ENCODE data around the gene XRCC4. TPM values are rescaled to one million over a fixed set of nuclear protein-coding genes. Genes with fewer than 3 reads are reported as not detected.

Gene XRCC4
- total RNA-seq, 1 donor from 2014 or later: 45.6 TPM

DNA sequence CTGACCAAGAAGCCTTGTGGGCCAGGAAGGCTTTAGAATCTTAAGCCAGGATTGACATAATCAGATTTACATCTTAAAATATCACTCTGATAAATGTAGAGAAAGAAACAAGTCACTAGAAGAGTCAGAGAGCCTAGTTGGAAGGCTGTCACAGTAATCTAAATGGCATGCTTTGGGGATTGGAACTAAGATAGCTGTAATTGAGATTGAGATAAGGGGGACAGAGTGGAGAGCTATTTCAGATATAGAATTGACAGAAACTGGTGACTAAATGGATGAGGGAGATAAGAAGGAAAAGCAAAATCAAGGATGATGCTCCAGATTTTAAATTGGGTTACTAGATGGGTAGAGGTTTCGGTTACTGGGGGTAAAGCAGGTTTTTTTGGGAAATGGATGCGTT is 100.5 kb downstream of the XRCC4 start:
- no peaks in the 10 kb centered on the region for H3K4me1 Mint-ChIP-seq
- Histone ChIP-seq H3K4me3 (no peak overlapping the region), H3K4me2 (no peak overlapping the region), H3K36me3 (no peaks in the 10 kb centered on the region), H3K9me3 (ENCODE audit: low read depth) (no peaks in the 10 kb centered on the region), H3K79me2 (ENCODE audit: low read depth) (no peaks in the 10 kb centered on the region), H3K27ac (no peak overlapping the region), H3K9ac (no peak overlapping the region), H2AFZ (replicated peaks) (no peak overlapping the region), H3F3A (ENCODE audit: low read depth) (no peaks in the 10 kb centered on the region), H4K20me1 (ENCODE audit: low read depth) (no peaks in the 10 kb centered on the region), H3K4me1 (no peaks in the 10 kb centered on the region), H3K27me3 (no peaks in the 10 kb centered on the region)
- TF ChIP-seq EZH2 (IDR thresholded peaks at IDR 0.05) (no peak), EZH2phosphoT487 (IDR thresholded peaks at IDR 0.05) (no peak)
- TF ChIP-seq, protein P1, sequence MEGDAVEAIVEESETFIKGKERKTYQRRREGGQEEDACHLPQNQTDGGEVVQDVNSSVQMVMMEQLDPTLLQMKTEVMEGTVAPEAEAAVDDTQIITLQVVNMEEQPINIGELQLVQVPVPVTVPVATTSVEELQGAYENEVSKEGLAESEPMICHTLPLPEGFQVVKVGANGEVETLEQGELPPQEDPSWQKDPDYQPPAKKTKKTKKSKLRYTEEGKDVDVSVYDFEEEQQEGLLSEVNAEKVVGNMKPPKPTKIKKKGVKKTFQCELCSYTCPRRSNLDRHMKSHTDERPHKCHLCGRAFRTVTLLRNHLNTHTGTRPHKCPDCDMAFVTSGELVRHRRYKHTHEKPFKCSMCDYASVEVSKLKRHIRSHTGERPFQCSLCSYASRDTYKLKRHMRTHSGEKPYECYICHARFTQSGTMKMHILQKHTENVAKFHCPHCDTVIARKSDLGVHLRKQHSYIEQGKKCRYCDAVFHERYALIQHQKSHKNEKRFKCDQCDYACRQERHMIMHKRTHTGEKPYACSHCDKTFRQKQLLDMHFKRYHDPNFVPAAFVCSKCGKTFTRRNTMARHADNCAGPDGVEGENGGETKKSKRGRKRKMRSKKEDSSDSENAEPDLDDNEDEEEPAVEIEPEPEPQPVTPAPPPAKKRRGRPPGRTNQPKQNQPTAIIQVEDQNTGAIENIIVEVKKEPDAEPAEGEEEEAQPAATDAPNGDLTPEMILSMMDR (IDR thresholded peaks at IDR 0.05): no peak
- H3K9me3 Mint-ChIP-seq: no peaks in the 10 kb centered on the region
- DNase-seq (ENCODE audit: low spot score): no peak
- no peak overlapping the region for H3K4me3 Mint-ChIP-seq
- peaks cover 2% of the 10 kb centered on the region for H3K27me3 Mint-ChIP-seq (ENCODE audit: insufficient read depth, low read depth)
- H3K27ac Mint-ChIP-seq: no peak overlapping the region
- H3K36me3 Mint-ChIP-seq: no peaks in the 10 kb centered on the region

DNA sequence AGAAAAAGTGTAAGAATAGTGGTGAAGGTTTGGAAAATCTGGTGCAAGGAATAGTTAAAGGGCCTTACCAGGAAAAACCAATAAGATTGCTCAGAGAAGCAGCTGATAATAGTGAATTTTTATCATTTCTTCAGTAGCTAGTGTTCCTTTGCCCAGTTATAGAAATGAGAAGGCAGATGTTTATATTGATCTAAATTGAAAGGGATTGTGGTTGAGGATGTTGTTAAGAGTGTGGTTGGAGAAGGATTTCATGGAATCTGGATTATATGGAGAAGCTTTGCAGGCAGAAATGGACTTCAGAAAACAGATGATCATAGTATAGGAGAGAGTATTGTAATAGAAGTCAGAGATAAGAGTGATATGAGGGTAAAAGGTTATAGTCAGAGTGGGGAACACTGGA is 102.6 kb downstream of the XRCC4 start:
- H3K27me3 Mint-ChIP-seq (ENCODE audit: insufficient read depth, low read depth): peaks cover 2% of the 10 kb centered on the region
- Histone ChIP-seq H3K27me3 (no peaks in the 10 kb centered on the region), H3K9ac (no peak overlapping the region), H3K9me3 (ENCODE audit: low read depth) (no peaks in the 10 kb centered on the region), H4K20me1 (ENCODE audit: low read depth) (no peaks in the 10 kb centered on the region), H2AFZ (replicated peaks) (no peak overlapping the region), H3K4me1 (no peaks in the 10 kb centered on the region), H3K4me3 (no peak overlapping the region), H3K79me2 (ENCODE audit: low read depth) (no peaks in the 10 kb centered on the region), H3K36me3 (no peaks in the 10 kb centered on the region), H3K27ac (no peak overlapping the region), H3F3A (ENCODE audit: low read depth) (no peaks in the 10 kb centered on the region), H3K4me2 (no peak overlapping the region)
- DNase-seq (ENCODE audit: low spot score): no peak
- no peak overlapping the region for H3K27ac Mint-ChIP-seq
- H3K4me1 Mint-ChIP-seq: no peaks in the 10 kb centered on the region
- TF ChIP-seq EZH2 (IDR thresholded peaks at IDR 0.05) (no peak), EZH2phosphoT487 (IDR thresholded peaks at IDR 0.05) (no peak)
- TF ChIP-seq, protein P1 (IDR thresholded peaks at IDR 0.05): no peak
- no peaks in the 10 kb centered on the region for H3K9me3 Mint-ChIP-seq
- H3K36me3 Mint-ChIP-seq: no peaks in the 10 kb centered on the region
- H3K4me3 Mint-ChIP-seq: no peak overlapping the region

DNA sequence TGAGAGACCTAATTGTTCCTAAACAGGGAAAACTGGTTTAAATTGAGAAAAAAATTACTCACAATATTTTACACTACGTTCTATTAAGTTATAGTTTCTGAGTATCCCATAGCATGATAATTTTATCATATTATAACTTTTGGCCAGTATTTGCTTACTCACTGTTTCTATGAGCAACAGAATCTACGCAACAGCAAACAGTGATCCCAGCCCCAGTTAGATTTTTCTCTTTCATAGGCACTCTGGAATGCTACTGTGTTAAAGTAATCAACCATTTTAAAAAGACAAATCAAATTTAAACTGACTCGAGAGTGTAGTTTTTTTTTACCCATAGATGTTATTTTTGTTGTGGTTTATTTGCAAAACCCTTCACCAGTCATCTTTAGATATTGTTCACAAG is 107.2 kb downstream of the XRCC4 start:
- no peaks in the 10 kb centered on the region for H3K27me3 ChIP-seq
- no peak for DNase-seq (ENCODE audit: low spot score)
- H3K4me3 ChIP-seq: no peak overlapping the region
- H3K36me3 ChIP-seq: no peaks in the 10 kb centered on the region
- H3F3A ChIP-seq (ENCODE audit: low read depth): no peaks in the 10 kb centered on the region
- H4K20me1 ChIP-seq (ENCODE audit: low read depth): no peaks in the 10 kb centered on the region
- H3K9ac ChIP-seq: no peak overlapping the region
- Mint-ChIP-seq H3K27ac (no peak overlapping the region), H3K27me3 (ENCODE audit: insufficient read depth, low read depth) (no peaks in the 10 kb centered on the region), H3K9me3 (peaks cover 4% of the 10 kb centered on the region), H3K4me1 (no peaks in the 10 kb centered on the region), H3K36me3 (no peaks in the 10 kb centered on the region), H3K4me3 (no peak overlapping the region)
- no peaks in the 10 kb centered on the region for H3K9me3 ChIP-seq (ENCODE audit: low read depth)
- H3K79me2 ChIP-seq (ENCODE audit: low read depth): no peaks in the 10 kb centered on the region
- H3K4me2 ChIP-seq: no peak overlapping the region
- H2AFZ ChIP-seq (replicated peaks): no peak overlapping the region
- TF ChIP-seq EZH2 (IDR thresholded peaks at IDR 0.05) (no peak), EZH2phosphoT487 (IDR thresholded peaks at IDR 0.05) (no peak)
- TF ChIP-seq, protein P1 (IDR thresholded peaks at IDR 0.05): no peak
- no peaks in the 10 kb centered on the region for H3K4me1 ChIP-seq
- H3K27ac ChIP-seq: no peak overlapping the region

All from neural progenitor cell (in vitro differentiated cells).